ENCODE data around the gene SMIM3.
A peak's percentile ranks its signal among the peaks of the same experiment; 100 is the strongest.

SMIM3 gene

DNA sequence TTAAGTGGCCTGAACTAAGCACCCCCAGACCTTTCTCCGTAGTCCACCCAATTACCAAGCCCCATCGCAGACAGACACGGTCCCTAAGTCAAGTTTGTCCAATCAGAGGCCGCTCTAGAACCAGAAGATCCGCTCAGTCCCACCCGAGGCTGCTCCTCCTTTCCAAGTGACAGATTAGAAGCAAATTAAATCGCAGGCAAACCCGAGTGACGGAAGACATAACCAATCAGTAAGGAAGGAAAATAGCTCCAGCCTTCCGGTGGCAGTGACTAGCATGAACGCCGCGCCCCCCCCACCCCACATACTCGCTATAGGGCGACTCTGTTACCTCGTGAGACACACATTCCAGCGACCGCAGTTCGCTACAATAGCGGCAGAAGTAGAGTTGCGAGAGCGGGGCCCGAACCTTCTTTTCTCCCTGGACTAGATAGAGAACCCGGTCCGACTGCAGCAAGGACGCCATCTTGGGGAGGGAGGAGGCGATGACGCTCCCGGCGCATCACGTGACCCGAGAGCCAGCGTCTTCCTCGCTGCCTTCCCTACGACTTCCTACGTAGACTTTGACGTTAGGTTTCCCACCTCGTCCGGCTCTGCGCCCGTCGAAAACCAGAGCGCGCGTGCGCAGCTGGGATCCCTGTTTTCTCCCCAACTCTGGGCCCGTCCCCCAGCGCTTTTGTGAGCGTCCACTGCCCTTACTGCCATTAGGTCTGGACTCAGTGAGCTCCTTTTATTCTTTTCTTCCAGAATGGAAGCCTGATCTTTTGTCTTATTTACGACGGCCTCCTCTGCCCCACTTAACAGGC is 19.8 kb upstream of the SMIM3 start, which contains the start of gene DCTN4:
Gene DCTN4, minus strand, starts transcription at position 487 of the 803 bp plus-strand sequence. Its CDS starts 24 bp downstream, at position 463.
- TF ChIP-seq, protein P1, sequence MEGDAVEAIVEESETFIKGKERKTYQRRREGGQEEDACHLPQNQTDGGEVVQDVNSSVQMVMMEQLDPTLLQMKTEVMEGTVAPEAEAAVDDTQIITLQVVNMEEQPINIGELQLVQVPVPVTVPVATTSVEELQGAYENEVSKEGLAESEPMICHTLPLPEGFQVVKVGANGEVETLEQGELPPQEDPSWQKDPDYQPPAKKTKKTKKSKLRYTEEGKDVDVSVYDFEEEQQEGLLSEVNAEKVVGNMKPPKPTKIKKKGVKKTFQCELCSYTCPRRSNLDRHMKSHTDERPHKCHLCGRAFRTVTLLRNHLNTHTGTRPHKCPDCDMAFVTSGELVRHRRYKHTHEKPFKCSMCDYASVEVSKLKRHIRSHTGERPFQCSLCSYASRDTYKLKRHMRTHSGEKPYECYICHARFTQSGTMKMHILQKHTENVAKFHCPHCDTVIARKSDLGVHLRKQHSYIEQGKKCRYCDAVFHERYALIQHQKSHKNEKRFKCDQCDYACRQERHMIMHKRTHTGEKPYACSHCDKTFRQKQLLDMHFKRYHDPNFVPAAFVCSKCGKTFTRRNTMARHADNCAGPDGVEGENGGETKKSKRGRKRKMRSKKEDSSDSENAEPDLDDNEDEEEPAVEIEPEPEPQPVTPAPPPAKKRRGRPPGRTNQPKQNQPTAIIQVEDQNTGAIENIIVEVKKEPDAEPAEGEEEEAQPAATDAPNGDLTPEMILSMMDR (IDR thresholded peaks at IDR 0.05; ENCODE audit: low read length): no peak
- TF ChIP-seq EZH2 (optimal IDR thresholded peaks at IDR 0.05; ENCODE audit: low read depth, low read length) (no peak), EZH2phosphoT487 (IDR thresholded peaks at IDR 0.05; ENCODE audit: low read length) (no peak)
- H2AFZ ChIP-seq (ENCODE audit: low read length): peak within 1 kb of the TSS; percentile 97
- peak within 1 kb of the TSS; percentile 95 for H3K27ac ChIP-seq (ENCODE audit: low read length)
- H3K4me3 ChIP-seq (ENCODE audit: low read length): peak within 1 kb of the TSS; percentile 70
- no peaks in the 10 kb centered on the region for H3K27me3 ChIP-seq (replicated peaks; ENCODE audit: insufficient read depth, low read length)
- peaks cover 6% of the 10 kb centered on the region; the same call in 1 of the 2 replicates for H3F3A ChIP-seq (ENCODE audit: insufficient read depth, low read length)
- H4K20me1 ChIP-seq (ENCODE audit: insufficient read depth, low read length): no peaks in the 10 kb centered on the region
- H3K36me3 ChIP-seq (replicated peaks; ENCODE audit: insufficient read depth, low read length): 0 out of 2 replicates have a peak, but pooled peaks cover 15% of the 10 kb centered on the region
- H3K4me2 ChIP-seq (ENCODE audit: low read depth, low read length): peak within 1 kb of the TSS; percentile 82
- peaks cover 11% of the 10 kb centered on the region for H3K4me1 ChIP-seq (ENCODE audit: low read length)
- peak; percentile 99 for DNase-seq
- no peaks in the 10 kb centered on the region for H3K9me2 ChIP-seq (replicated peaks; ENCODE audit: insufficient read depth, low read length)
- H3K9me3 ChIP-seq (replicated peaks; ENCODE audit: insufficient read depth, low read length): no peaks in the 10 kb centered on the region
- H3K79me2 ChIP-seq (ENCODE audit: low read length): peaks cover 44% of the 10 kb centered on the region
- H3K9ac ChIP-seq (ENCODE audit: low read length): peak within 1 kb of the TSS; percentile 90

DNA sequence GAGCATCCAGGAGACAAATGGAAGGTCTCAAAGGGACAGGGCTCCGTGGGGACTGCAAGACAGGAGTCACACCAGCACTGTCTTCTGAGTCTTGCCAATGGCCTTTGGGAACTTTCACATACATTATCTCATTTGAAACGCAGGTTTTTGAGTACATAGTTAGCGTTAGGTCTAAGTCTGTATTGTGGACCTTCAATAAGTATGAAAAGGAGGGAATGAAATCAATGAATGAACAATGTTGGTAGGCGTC is 19.3 kb upstream of the SMIM3 start:
- Histone ChIP-seq H2AFZ (ENCODE audit: low read length) (peak overlapping the region; percentile 97), H3K4me1 (ENCODE audit: low read length) (peaks cover 11% of the 10 kb centered on the region), H4K20me1 (ENCODE audit: insufficient read depth, low read length) (no peaks in the 10 kb centered on the region), H3K9ac (ENCODE audit: low read length) (peak overlapping the region; percentile 90), H3K27ac (ENCODE audit: low read length) (peak overlapping the region; percentile 95), H3K36me3 (replicated peaks; ENCODE audit: insufficient read depth, low read length) (0 out of 2 replicates have a peak, but pooled peaks cover 12% of the 10 kb centered on the region), H3K9me2 (replicated peaks; ENCODE audit: insufficient read depth, low read length) (no peaks in the 10 kb centered on the region), H3K79me2 (ENCODE audit: low read length) (peaks cover 39% of the 10 kb centered on the region), H3K27me3 (replicated peaks; ENCODE audit: insufficient read depth, low read length) (no peaks in the 10 kb centered on the region), H3K4me3 (ENCODE audit: low read length) (peak overlapping the region; percentile 70), H3K4me2 (ENCODE audit: low read depth, low read length) (peak overlapping the region; percentile 82), H3K9me3 (replicated peaks; ENCODE audit: insufficient read depth, low read length) (no peaks in the 10 kb centered on the region), H3F3A (ENCODE audit: insufficient read depth, low read length) (peaks cover 6% of the 10 kb centered on the region; the same call in 1 of the 2 replicates)
- no peak for TF ChIP-seq EZH2phosphoT487 (IDR thresholded peaks at IDR 0.05; ENCODE audit: low read length)
- TF ChIP-seq, protein P1 (IDR thresholded peaks at IDR 0.05; ENCODE audit: low read length): no peak
- TF ChIP-seq EZH2 (optimal IDR thresholded peaks at IDR 0.05; ENCODE audit: low read depth, low read length): no peak
- no peak for DNase-seq

DNA sequence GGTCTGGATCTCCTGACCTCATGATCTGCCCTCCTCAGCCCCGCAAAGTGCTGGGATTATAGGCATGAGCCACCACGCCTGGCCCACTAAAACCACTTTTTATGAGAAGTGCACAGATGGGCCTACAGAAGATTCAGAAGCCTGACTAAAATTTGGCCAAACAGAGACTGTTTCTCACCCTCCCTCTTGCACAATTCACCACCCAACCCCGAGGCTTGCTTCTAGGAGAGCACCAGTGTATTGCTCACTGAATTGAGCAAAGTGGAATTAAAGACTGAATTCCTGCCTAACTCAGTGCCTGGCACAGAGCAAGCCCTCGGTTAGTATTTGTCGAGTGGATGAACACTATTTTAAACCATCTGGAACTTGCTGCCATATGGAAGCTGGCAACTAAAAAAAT is 16.3 kb upstream of the SMIM3 start:
- Histone ChIP-seq H2AFZ (ENCODE audit: low read length) (no peak overlapping the region), H3K4me1 (ENCODE audit: low read length) (peaks cover 7% of the 10 kb centered on the region), H3K27me3 (replicated peaks; ENCODE audit: insufficient read depth, low read length) (no peaks in the 10 kb centered on the region), H3K9ac (ENCODE audit: low read length) (no peak overlapping the region), H3K79me2 (ENCODE audit: low read length) (peaks cover 11% of the 10 kb centered on the region), H3F3A (ENCODE audit: insufficient read depth, low read length) (peaks cover 6% of the 10 kb centered on the region; the same call in 1 of the 2 replicates), H3K9me2 (replicated peaks; ENCODE audit: insufficient read depth, low read length) (no peaks in the 10 kb centered on the region), H3K27ac (ENCODE audit: low read length) (no peak overlapping the region), H3K36me3 (replicated peaks; ENCODE audit: insufficient read depth, low read length) (no peaks in the 10 kb centered on the region), H3K4me3 (ENCODE audit: low read length) (no peak overlapping the region), H3K9me3 (replicated peaks; ENCODE audit: insufficient read depth, low read length) (no peaks in the 10 kb centered on the region), H3K4me2 (ENCODE audit: low read depth, low read length) (no peak overlapping the region), H4K20me1 (ENCODE audit: insufficient read depth, low read length) (no peaks in the 10 kb centered on the region)
- TF ChIP-seq EZH2phosphoT487 (IDR thresholded peaks at IDR 0.05; ENCODE audit: low read length) (no peak), EZH2 (optimal IDR thresholded peaks at IDR 0.05; ENCODE audit: low read depth, low read length) (no peak)
- TF ChIP-seq, protein P1 (IDR thresholded peaks at IDR 0.05; ENCODE audit: low read length): no peak
- DNase-seq: no peak
